Measurements from ENCODE around the gene OR52K2. TPM values are rescaled to one million over a fixed set of nuclear protein-coding genes. Genes with fewer than 3 reads are reported as not detected.
"Not testable (repeated sequence)": the region's sequence is repeated elsewhere in the genome, so short reads cannot be mapped to it uniquely, and the experiment has no call there.

OR52K2 gene
- total RNA-seq, 1 experiment from 2014 or later = not detected

- H3K4me3 ChIP-seq (ENCODE audit: low read depth, low read length) = no peak overlapping the region
- no peaks in the 10 kb centered on the region; the same call in 1 of the 2 replicates for H3K27me3 ChIP-seq (replicated peaks; ENCODE audit: control insufficient read depth, insufficient read depth, low read length)
- DNase-seq = no peak
- no peaks in the 10 kb centered on the region for H3K36me3 ChIP-seq (ENCODE audit: control insufficient read depth, insufficient read depth, low read length)
- BruUV-seq (replicated peaks) = no TSS peak
- Mint-ChIP-seq H3K27me3 (ENCODE audit: insufficient read depth, unreplicated experiment) (peaks cover 5% of the 10 kb centered on the region), H3K36me3 (ENCODE audit: insufficient read depth, unreplicated experiment) (no peaks in the 10 kb centered on the region), H3K27ac (ENCODE audit: unreplicated experiment) (no peak overlapping the region), H3K9me3 (ENCODE audit: unreplicated experiment) (no peaks in the 10 kb centered on the region), H3K4me3 (ENCODE audit: unreplicated experiment) (no peak overlapping the region), H3K4me1 (ENCODE audit: low read depth, unreplicated experiment) (peaks cover 8% of the 10 kb centered on the region)
- intact Hi-C loops (cut with micrococcal nuclease; ENCODE audit: unreplicated experiment) = no loop called here
- TF ChIP-seq, protein P1, sequence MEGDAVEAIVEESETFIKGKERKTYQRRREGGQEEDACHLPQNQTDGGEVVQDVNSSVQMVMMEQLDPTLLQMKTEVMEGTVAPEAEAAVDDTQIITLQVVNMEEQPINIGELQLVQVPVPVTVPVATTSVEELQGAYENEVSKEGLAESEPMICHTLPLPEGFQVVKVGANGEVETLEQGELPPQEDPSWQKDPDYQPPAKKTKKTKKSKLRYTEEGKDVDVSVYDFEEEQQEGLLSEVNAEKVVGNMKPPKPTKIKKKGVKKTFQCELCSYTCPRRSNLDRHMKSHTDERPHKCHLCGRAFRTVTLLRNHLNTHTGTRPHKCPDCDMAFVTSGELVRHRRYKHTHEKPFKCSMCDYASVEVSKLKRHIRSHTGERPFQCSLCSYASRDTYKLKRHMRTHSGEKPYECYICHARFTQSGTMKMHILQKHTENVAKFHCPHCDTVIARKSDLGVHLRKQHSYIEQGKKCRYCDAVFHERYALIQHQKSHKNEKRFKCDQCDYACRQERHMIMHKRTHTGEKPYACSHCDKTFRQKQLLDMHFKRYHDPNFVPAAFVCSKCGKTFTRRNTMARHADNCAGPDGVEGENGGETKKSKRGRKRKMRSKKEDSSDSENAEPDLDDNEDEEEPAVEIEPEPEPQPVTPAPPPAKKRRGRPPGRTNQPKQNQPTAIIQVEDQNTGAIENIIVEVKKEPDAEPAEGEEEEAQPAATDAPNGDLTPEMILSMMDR (IDR thresholded peaks at IDR 0.05; ENCODE audit: insufficient read depth in 1 of 2, low read depth in 1 of 2, low read length in 1 of 2, severe bottlenecking in 1 of 2, unreplicated experiment in 1 of 2) = no peak
- ChIA-PET CTCF (no interaction called here), POLR2A (no interaction called here)
- no peaks in the 10 kb centered on the region for H3K9me3 ChIP-seq
- no peaks in the 10 kb centered on the region for H3K4me1 ChIP-seq
Observed at GRCh38 chr11:4481240-4481582, 32.1 kb downstream of the OR52K2 start.

- Histone ChIP-seq H3K9me3 (no peaks in the 10 kb centered on the region), H3K4me1 (no peaks in the 10 kb centered on the region), H3K27me3 (replicated peaks; ENCODE audit: control insufficient read depth, insufficient read depth, low read length) (no peaks in the 10 kb centered on the region; the same call in 1 of the 2 replicates), H3K36me3 (ENCODE audit: control insufficient read depth, insufficient read depth, low read length) (no peaks in the 10 kb centered on the region), H3K4me3 (ENCODE audit: low read depth, low read length) (no peak within 1 kb of the TSS)
- Mint-ChIP-seq H3K27ac (ENCODE audit: unreplicated experiment) (no peak within 1 kb of the TSS), H3K4me3 (ENCODE audit: unreplicated experiment) (no peak within 1 kb of the TSS), H3K9me3 (ENCODE audit: unreplicated experiment) (no peaks in the 10 kb centered on the region), H3K27me3 (ENCODE audit: insufficient read depth, unreplicated experiment) (peaks cover 8% of the 10 kb centered on the region), H3K4me1 (ENCODE audit: low read depth, unreplicated experiment) (peaks cover 8% of the 10 kb centered on the region), H3K36me3 (ENCODE audit: insufficient read depth, unreplicated experiment) (no peaks in the 10 kb centered on the region)
- TF ChIP-seq, protein P1 (IDR thresholded peaks at IDR 0.05; ENCODE audit: insufficient read depth in 1 of 2, low read depth in 1 of 2, low read length in 1 of 2, severe bottlenecking in 1 of 2, unreplicated experiment in 1 of 2) = no peak
- DNase-seq = no peak
- POLR2A ChIA-PET = no interaction called here
- CTCF ChIA-PET = no interaction called here
- intact Hi-C loops (cut with micrococcal nuclease; ENCODE audit: unreplicated experiment) = no loop called here
- no TSS peak for BruUV-seq (replicated peaks)
Observed at GRCh38 chr11:4482445-4482844, 33.4 kb downstream of the OR52K2 start, which contains the start of gene OR52K1. Gene OR52K1, plus strand, starts transcription at chr11:4482646. Its CDS starts 6,255 bp downstream, at chr11:4488901.

DNA sequence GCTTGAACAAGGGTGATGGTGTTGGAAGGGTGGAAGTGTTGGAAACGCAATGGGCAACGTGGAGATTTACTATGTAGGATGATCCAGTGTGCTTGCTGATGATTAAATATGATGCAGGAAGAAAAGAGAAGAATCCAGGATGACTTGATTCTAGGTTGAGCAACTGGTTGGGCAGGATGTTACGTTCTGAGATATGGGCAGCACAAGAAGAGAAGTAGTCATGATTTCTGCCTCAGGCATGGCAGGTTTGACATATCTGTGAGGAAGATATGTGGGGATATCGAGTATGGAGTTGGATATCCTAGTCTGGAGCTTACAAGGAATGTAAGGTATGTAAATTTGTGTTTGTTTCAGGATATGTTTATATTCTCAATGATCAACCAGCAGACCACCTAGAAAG lies 35.2 kb downstream of the OR52K2 start:
- H3K27me3 Mint-ChIP-seq (ENCODE audit: insufficient read depth, unreplicated experiment) = peaks cover 14% of the 10 kb centered on the region
- no peaks in the 10 kb centered on the region for H3K36me3 ChIP-seq (ENCODE audit: control insufficient read depth, insufficient read depth, low read length)
- no peak overlapping the region for H3K27ac Mint-ChIP-seq (ENCODE audit: unreplicated experiment)
- no peaks in the 10 kb centered on the region for H3K27me3 ChIP-seq (replicated peaks; ENCODE audit: control insufficient read depth, insufficient read depth, low read length)
- ChIA-PET CTCF (no interaction called here), POLR2A (no interaction called here)
- H3K4me3 ChIP-seq (ENCODE audit: low read depth, low read length) = no peak overlapping the region
- TF ChIP-seq, protein P1 (IDR thresholded peaks at IDR 0.05; ENCODE audit: insufficient read depth in 1 of 2, low read depth in 1 of 2, low read length in 1 of 2, severe bottlenecking in 1 of 2, unreplicated experiment in 1 of 2) = no peak
- intact Hi-C loops (cut with micrococcal nuclease; ENCODE audit: unreplicated experiment) = no loop called here
- H3K4me1 Mint-ChIP-seq (ENCODE audit: low read depth, unreplicated experiment) = peaks cover 8% of the 10 kb centered on the region
- no peak for DNase-seq
- no peaks in the 10 kb centered on the region for H3K9me3 Mint-ChIP-seq (ENCODE audit: unreplicated experiment)
- no peaks in the 10 kb centered on the region for H3K4me1 ChIP-seq
- H3K4me3 Mint-ChIP-seq (ENCODE audit: unreplicated experiment) = no peak overlapping the region
- H3K9me3 ChIP-seq = no peaks in the 10 kb centered on the region
- H3K36me3 Mint-ChIP-seq (ENCODE audit: insufficient read depth, unreplicated experiment) = no peaks in the 10 kb centered on the region
- no TSS peak for BruUV-seq (replicated peaks)

GRCh38 chr11:4491405-4491804 lies 42.3 kb downstream of the OR52K2 start:
- DNase-seq; BruUV-seq (replicated peaks); H3K4me3 ChIP-seq (ENCODE audit: low read depth, low read length); H3K36me3 ChIP-seq (ENCODE audit: control insufficient read depth, insufficient read depth, low read length); H3K27ac Mint-ChIP-seq (ENCODE audit: unreplicated experiment); H3K9me3 Mint-ChIP-seq (ENCODE audit: unreplicated experiment); CTCF ChIA-PET; H3K36me3 Mint-ChIP-seq (ENCODE audit: insufficient read depth, unreplicated experiment); H3K4me1 ChIP-seq; H3K4me3 Mint-ChIP-seq (ENCODE audit: unreplicated experiment); H3K9me3 ChIP-seq; POLR2A ChIA-PET; H3K27me3 ChIP-seq (replicated peaks; ENCODE audit: control insufficient read depth, insufficient read depth, low read length): not testable (repeated sequence)
- Mint-ChIP-seq H3K4me1 (ENCODE audit: low read depth, unreplicated experiment) (peaks cover 14% of the 10 kb centered on the region), H3K27me3 (ENCODE audit: insufficient read depth, unreplicated experiment) (peaks cover 22% of the 10 kb centered on the region)
- intact Hi-C loops (cut with micrococcal nuclease; ENCODE audit: unreplicated experiment) = loop anchor here (5.0 kb wide), 1 partner anchor 99 kb away; the partner anchor contains the start of gene TRIM21
